ENCODE data around the gene NINJ1. TPM values are rescaled to one million over a fixed set of nuclear protein-coding genes. Genes with fewer than 3 reads are reported as not detected.
A peak's percentile ranks its signal among the peaks of the same experiment; 100 is the strongest.

Gene NINJ1
- total and polyA plus RNA-seq, 2 of the 13 experiments (the other 11 are each of a cell fraction or from before 2014, with no cell fraction given) = 81.2 to 92.1 TPM

DNA sequence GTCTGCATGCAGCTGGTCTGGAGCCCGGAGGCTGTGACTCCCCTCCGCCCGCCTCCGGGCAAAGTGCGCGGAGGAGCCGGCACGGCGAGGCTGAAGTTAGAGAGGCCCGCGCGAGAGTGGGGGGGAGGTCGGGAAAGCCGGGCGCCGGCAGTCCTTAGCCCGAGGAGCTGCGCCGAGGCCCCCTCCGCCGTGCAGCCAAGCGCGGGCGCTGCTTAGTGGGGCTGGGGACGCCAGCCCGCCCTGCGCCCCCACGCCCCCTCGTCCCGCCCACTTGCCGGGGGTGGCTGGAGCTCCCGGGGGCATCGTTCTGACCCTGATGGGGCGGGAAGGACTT lies 403 bp downstream of the NINJ1 start (continued):
- no peak for TF ChIP-seq E2F1 (CRISPR knock-in tag; IDR thresholded peaks at IDR 0.05)
- TF ChIP-seq ZBTB39 (CRISPR knock-in tag; IDR thresholded peaks at IDR 0.05) = 0 out of 2 replicates have a peak, but pooled peaks have one; percentile 24
- TF ChIP-seq, protein P1, sequence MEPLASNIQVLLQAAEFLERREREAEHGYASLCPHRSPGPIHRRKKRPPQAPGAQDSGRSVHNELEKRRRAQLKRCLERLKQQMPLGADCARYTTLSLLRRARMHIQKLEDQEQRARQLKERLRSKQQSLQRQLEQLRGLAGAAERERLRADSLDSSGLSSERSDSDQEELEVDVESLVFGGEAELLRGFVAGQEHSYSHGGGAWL (CRISPR knock-in tag; IDR thresholded peaks at IDR 0.05) = peak; percentile 37; the same call in 1 of the 2 replicates
- 0 out of 2 replicates have a peak, but pooled peaks have one; percentile 8 for TF ChIP-seq ZNF800 (CRISPR knock-in tag; IDR thresholded peaks at IDR 0.05)
- peak; percentile 77; the same call in 1 of the 2 replicates for TF ChIP-seq MXD4 (CRISPR knock-in tag; IDR thresholded peaks at IDR 0.05)
- peak; percentile 40; the same call in 1 of the 2 replicates for TF ChIP-seq HDAC2 (CRISPR knock-in tag; IDR thresholded peaks at IDR 0.05)
- TF ChIP-seq ZGPAT (CRISPR knock-in tag; IDR thresholded peaks at IDR 0.05) = peak; percentile 81
- 0 out of 2 replicates have a peak, but pooled peaks have one; percentile 16 for TF ChIP-seq ZNF253 (CRISPR knock-in tag; IDR thresholded peaks at IDR 0.05; ENCODE audit: borderline replicate concordance)
- no peak for TF ChIP-seq ZNF646 (CRISPR knock-in tag; IDR thresholded peaks at IDR 0.05)
- TF ChIP-seq ZBTB38 (CRISPR knock-in tag; IDR thresholded peaks at IDR 0.05) = peak; percentile 46; the same call in 1 of the 2 replicates
- peak; percentile 83 for TF ChIP-seq SAP130 (CRISPR knock-in tag; IDR thresholded peaks at IDR 0.05; ENCODE audit: low read depth)
- TF ChIP-seq POGK (CRISPR knock-in tag; conservative IDR thresholded peaks at IDR 0.05) = 0 out of 2 replicates have a peak, but pooled peaks have one; percentile 27
- TF ChIP-seq MEF2D (CRISPR knock-in tag; IDR thresholded peaks at IDR 0.05) = 0 out of 2 replicates have a peak, but pooled peaks have one; percentile 7
